ENCODE results near the gene USE1. TPM values are rescaled to one million over a fixed set of nuclear protein-coding genes. Genes with fewer than 3 reads are reported as not detected.

USE1 gene
- total and polyA plus RNA-seq, 2 of the 4 experiments (the other 2 are of a cell fraction) = 17.2 to 24.2 TPM

GRCh38 chr19:17248011-17248776, 33.0 kb downstream of the USE1 start:
- in situ Hi-C loops (cut with MboI; ENCODE audit: low sequenced_read_pairs) = no loop called here
- Histone ChIP-seq H3K79me1 (ENCODE audit: low read depth in 1 of 2, low read length in 2 of 2) (peaks cover 0 to 21% of the 10 kb centered on the region in 2 experiments; a peak in 2 of 4 replicates), H2BK5ac (ENCODE audit: low read depth, low read length, poor library complexity, severe bottlenecking) (no peak overlapping the region), H3K18ac (ENCODE audit: low read depth, low read length) (no peak overlapping the region), H3K9ac (ENCODE audit: low read depth, low read length) (no peak overlapping the region), H3K9me1 (ENCODE audit: insufficient read depth, low read length) (0 out of 2 replicates have a peak, but pooled peaks cover 2% of the 10 kb centered on the region), H3K9me3 (ENCODE audit: control insufficient read depth, insufficient read depth, low read length) (no peaks in the 10 kb centered on the region), H3K27ac (ENCODE audit: insufficient read depth, low read length) (no peak overlapping the region), H2AFZ (replicated peaks; ENCODE audit: low read length, poor library complexity) (peak overlapping the region; percentile 26), H2AK5ac (ENCODE audit: low read depth, low read length) (no peak overlapping the region), H2BK15ac (ENCODE audit: low read depth, low read length) (no peak overlapping the region), H3K36me3 (ENCODE audit: control insufficient read depth, insufficient read depth, low read length) (no peaks in the 10 kb centered on the region), H3K4me3 (ENCODE audit: insufficient read depth, low read depth, low read length) (no peak overlapping the region), H2AK9ac (replicated peaks; ENCODE audit: low read depth, low read length, poor library complexity) (peak overlapping the region; percentile 84), H4K20me1 (ENCODE audit: insufficient read depth, low read length) (peaks cover 8% of the 10 kb centered on the region; the same call in 1 of the 2 replicates), H3K56ac (ENCODE audit: extremely low read depth, insufficient read depth, low read length) (no peak overlapping the region), H3K27me3 (ENCODE audit: control insufficient read depth, insufficient read depth, low read length) (no peaks in the 10 kb centered on the region), H4K8ac (ENCODE audit: low read depth in 2 of 2, low read length in 2 of 2) (no peak overlapping the region), H3K14ac (replicated peaks; ENCODE audit: low read depth, low read length) (no peak overlapping the region), H2BK20ac (ENCODE audit: low read depth, low read length) (no peak overlapping the region), H4K5ac (ENCODE audit: low read depth, low read length) (no peak overlapping the region), H4K91ac (ENCODE audit: insufficient read depth, low read depth, low read length) (no peak overlapping the region), H3K4me2 (ENCODE audit: low read depth, low read length) (no peak overlapping the region), H3K4me1 (ENCODE audit: control insufficient read depth, insufficient read depth, low read length) (peaks cover 8% of the 10 kb centered on the region), H3K23ac (ENCODE audit: low read depth, low read length) (no peak overlapping the region), H2BK120ac (ENCODE audit: low read depth, low read length) (no peak overlapping the region), H3K4ac (ENCODE audit: low read depth, low read length) (peak overlapping the region; percentile 9; the same call in 1 of the 2 replicates)
- dilution Hi-C loops (cut with HindIII; ENCODE audit: low sequenced_read_pairs, unreplicated experiment) = no loop called here
- no peak for ATAC-seq (ENCODE audit: low read depth)
- ChIA-PET POLR2A (ENCODE audit: unreplicated experiment) (no interaction called here), CTCF (no interaction called here)
- intact Hi-C loops (cut with micrococcal nuclease) = no loop called here
- no peak for DNase-seq
- BruUV-seq (replicated peaks) = no TSS peak
- WGBS, 2 experiments (ENCODE audit: extremely low coverage in 2 of 2, insufficient read length in 1 of 2) = 80% methylated on average over 9 of the region's 21 CpGs; no CpG with 5 or more reads in 1 of the 2 experiments
- TF ChIP-seq MAFK (IDR thresholded peaks at IDR 0.05; ENCODE audit: low read depth, low read length) (no peak), MXI1 (IDR thresholded peaks at IDR 0.05; ENCODE audit: borderline replicate concordance, low read depth, low read length) (no peak), MAZ (IDR thresholded peaks at IDR 0.05; ENCODE audit: borderline replicate concordance, low read depth, low read length) (no peak), USF2 (IDR thresholded peaks at IDR 0.05; ENCODE audit: low read depth, low read length) (no peak), BHLHE40 (IDR thresholded peaks at IDR 0.05; ENCODE audit: low read depth, low read length) (no peak), SMC3 (IDR thresholded peaks at IDR 0.05; ENCODE audit: low read depth, low read length) (no peak), RAD21 (IDR thresholded peaks at IDR 0.05; ENCODE audit: low read length) (no peak), RFX5 (IDR thresholded peaks at IDR 0.05; ENCODE audit: low read depth, low read length) (no peak), CTCF (conservative IDR thresholded peaks at IDR 0.05; ENCODE audit: low read depth, low read length) (no peak), POLR2A (IDR thresholded peaks at IDR 0.05; ENCODE audit: low read depth, low read length) (no peak), FOS (IDR thresholded peaks at IDR 0.05; ENCODE audit: low read depth, low read length) (no peak), ELK1 (IDR thresholded peaks at IDR 0.05; ENCODE audit: borderline replicate concordance, low read depth, low read length) (no peak), CEBPB (IDR thresholded peaks at IDR 0.05; ENCODE audit: low read depth, low read length) (no peak), RCOR1 (IDR thresholded peaks at IDR 0.05; ENCODE audit: insufficient replicate concordance, low read length) (no peak), CHD1 (IDR thresholded peaks at IDR 0.05; ENCODE audit: low read depth, low read length) (no peak)

All from IMR-90 (cell line).